Activated T-helper 1 cell treated with anti-CD3 and anti-CD28 coated beads, Interleukin-2, amount 50 U/mL, for 16 hours (primary cell): ENCODE results near the gene DNAJC3.
"Not testable (repeated sequence)": the region's sequence is repeated elsewhere in the genome, so short reads cannot be mapped to it uniquely, and the experiment has no call there.

Source experiments
- DNase-seq, 2 donors: peaks; one replicate each; pipeline ENCODE4 v3.0.0-alpha.2; 2020; ENCODE audit warnings: low read depth in 1 of 2, low spot score in 1 of 2

The DNAJC3 gene

GRCh38 chr13:95676762-95677563 lies at the start of gene DNAJC3:
DNAJC3 (plus strand) TSS chr13:95677139; CDS start chr13:95677256, 117 bp downstream.
- DNase-seq: peak; percentile 95 to 97

- no peak for DNase-seq
Observed at GRCh38 chr13:95627590-95627989, 49.3 kb upstream of the DNAJC3 start.

GRCh38 chr13:95628488-95628887 lies 48.5 kb upstream of the DNAJC3 start:
- no peak for DNase-seq

- no peak for DNase-seq
Observed at GRCh38 chr13:95629071-95629470, 47.9 kb upstream of the DNAJC3 start.

GRCh38 chr13:95630593-95630992 lies 46.3 kb upstream of the DNAJC3 start:
- DNase-seq: no peak

GRCh38 chr13:95636853-95637252 lies 40.1 kb upstream of the DNAJC3 start:
- no peak for DNase-seq

GRCh38 chr13:95641291-95642027 lies 35.5 kb upstream of the DNAJC3 start:
- DNase-seq: no peak

- DNase-seq: no peak
Observed at GRCh38 chr13:95642028-95642621, 34.8 kb upstream of the DNAJC3 start.

GRCh38 chr13:95642999-95643398 lies 33.9 kb upstream of the DNAJC3 start:
- DNase-seq: no peak

- DNase-seq: no peak
Observed at GRCh38 chr13:95643571-95643935, 33.4 kb upstream of the DNAJC3 start.

- no peak for DNase-seq
Observed at GRCh38 chr13:95643936-95644598, 32.9 kb upstream of the DNAJC3 start.

GRCh38 chr13:95644601-95645052 lies 32.3 kb upstream of the DNAJC3 start, which contains the start of gene DZIP1:
DZIP1 (minus strand) TSS chr13:95644706; CDS start chr13:95642029, 2,677 bp downstream.
- no peak for DNase-seq

- no peak for DNase-seq
Observed at GRCh38 chr13:95647321-95647720, 29.6 kb upstream of the DNAJC3 start.

- DNase-seq: no peak
Observed at GRCh38 chr13:95650696-95651095, 26.2 kb upstream of the DNAJC3 start.

GRCh38 chr13:95652244-95652764 lies 24.6 kb upstream of the DNAJC3 start:
- no peak for DNase-seq

- DNase-seq: no peak
Observed at GRCh38 chr13:95652821-95653220, 24.1 kb upstream of the DNAJC3 start.

- no peak for DNase-seq
Observed at GRCh38 chr13:95656386-95657015, 20.4 kb upstream of the DNAJC3 start.

GRCh38 chr13:95659500-95659899 lies 17.4 kb upstream of the DNAJC3 start:
- DNase-seq: no peak

GRCh38 chr13:95660981-95661581 lies 15.9 kb upstream of the DNAJC3 start:
- DNase-seq: no peak

- not testable (repeated sequence) for DNase-seq
Observed at GRCh38 chr13:95667235-95667634, 9.7 kb upstream of the DNAJC3 start.
